HG03432 (cell line): ENCODE results near the gene AKT1.
A peak's percentile ranks its signal among the peaks of the same experiment; 100 is the strongest.
"Not testable (repeated sequence)": the region's sequence is repeated elsewhere in the genome, so short reads cannot be mapped to it uniquely, and the experiment has no call there.

Experiments used
- ATAC-seq: cut with Tn5 transposase; IDR thresholded peaks from one replicate; pipeline ENCODE4 v1.9.1; 2021; ENCODE audit warnings: mild to moderate bottlenecking, moderate library complexity; ENCODE audit not compliant: unreplicated experiment

AKT1 gene

GRCh38 chr14:104794993-104795780 lies at the start of gene AKT1:
Gene AKT1 (minus strand): TSS chr14:104795748. CDS start chr14:104792643, 3,105 bp downstream.
- peak; percentile 33 for ATAC-seq

- no peak for ATAC-seq
Observed at GRCh38 chr14:104845033-104845666, 49.6 kb upstream of the AKT1 start.

- no peak for ATAC-seq
Observed at GRCh38 chr14:104844306-104845032, 48.9 kb upstream of the AKT1 start.

- no peak for ATAC-seq
Observed at GRCh38 chr14:104843442-104844305, 48.1 kb upstream of the AKT1 start.

- no peak for ATAC-seq
Observed at GRCh38 chr14:104843006-104843405, 47.5 kb upstream of the AKT1 start.

GRCh38 chr14:104841730-104842129 lies 46.2 kb upstream of the AKT1 start:
- ATAC-seq, result no peak

GRCh38 chr14:104836171-104836935 lies 40.8 kb upstream of the AKT1 start:
- ATAC-seq, result not testable (repeated sequence)

GRCh38 chr14:104830781-104831180 lies 35.2 kb upstream of the AKT1 start:
- no peak for ATAC-seq

GRCh38 chr14:104827177-104828055 lies 31.9 kb upstream of the AKT1 start:
- ATAC-seq, result peak; percentile 37

GRCh38 chr14:104826861-104827176 lies 31.3 kb upstream of the AKT1 start:
- no peak for ATAC-seq

- ATAC-seq, result peak; percentile 85
Observed at GRCh38 chr14:104826189-104826860, 30.8 kb upstream of the AKT1 start.

- no peak for ATAC-seq
Observed at GRCh38 chr14:104824353-104824997, 28.9 kb upstream of the AKT1 start.

GRCh38 chr14:104822821-104823615 lies 27.5 kb upstream of the AKT1 start:
- ATAC-seq, result no peak

GRCh38 chr14:104821971-104822608 lies 26.5 kb upstream of the AKT1 start:
- ATAC-seq, result no peak

GRCh38 chr14:104821229-104821945 lies 25.8 kb upstream of the AKT1 start:
- ATAC-seq, result no peak

- ATAC-seq, result no peak
Observed at GRCh38 chr14:104820669-104821228, 25.2 kb upstream of the AKT1 start.
